Fibroblast of skin of abdomen (primary cell): Measurements from ENCODE around the gene HHAT.
A peak's percentile ranks its signal among the peaks of the same experiment; 100 is the strongest.
"Not testable (repeated sequence)": the region's sequence is repeated elsewhere in the genome, so short reads cannot be mapped to it uniquely, and the experiment has no call there.

Experiments
- DNase-seq: peaks from one replicate; pipeline ENCODE4 v3.0.0-alpha.2; 2013

Gene HHAT

GRCh38 chr1:210400043-210400840 is 71.5 kb downstream of the HHAT start:
- DNase-seq, result peak; percentile 81

- no peak for DNase-seq
These were observed 73.9 kb downstream of the HHAT start for GRCh38 chr1:210402560-210402959.

- no peak for DNase-seq
These were observed 76.6 kb downstream of the HHAT start for GRCh38 chr1:210405316-210405715.

GRCh38 chr1:210406341-210406740 is 77.6 kb downstream of the HHAT start:
- not testable (repeated sequence) for DNase-seq

- peak; percentile 63 for DNase-seq
These were observed 78.6 kb downstream of the HHAT start for GRCh38 chr1:210407207-210407886.

GRCh38 chr1:210407887-210408252 is 79.2 kb downstream of the HHAT start:
- no peak for DNase-seq

GRCh38 chr1:210412240-210412639 is 83.5 kb downstream of the HHAT start:
- peak; percentile 44 for DNase-seq

GRCh38 chr1:210413951-210414350 is 85.2 kb downstream of the HHAT start:
- DNase-seq, result peak; percentile 59

GRCh38 chr1:210415846-210416448 is 87.2 kb downstream of the HHAT start:
- no peak for DNase-seq

GRCh38 chr1:210416681-210417080 is 88.0 kb downstream of the HHAT start:
- DNase-seq, result no peak

- DNase-seq, result no peak
These were observed 89.2 kb downstream of the HHAT start for GRCh38 chr1:210417881-210418280.

- DNase-seq, result no peak
These were observed 90.4 kb downstream of the HHAT start for GRCh38 chr1:210418863-210419650.

- peak; percentile 69 for DNase-seq
These were observed 98.0 kb downstream of the HHAT start for GRCh38 chr1:210426696-210427095.

GRCh38 chr1:210428696-210429095 is 100.0 kb downstream of the HHAT start:
- no peak for DNase-seq

GRCh38 chr1:210434223-210434622 is 105.5 kb downstream of the HHAT start:
- DNase-seq, result peak; percentile 48

GRCh38 chr1:210437111-210437510 is 108.4 kb downstream of the HHAT start:
- DNase-seq, result peak; percentile 17

GRCh38 chr1:210437781-210438180 is 109.1 kb downstream of the HHAT start:
- peak; percentile 50 for DNase-seq

GRCh38 chr1:210438928-210439841 is 110.5 kb downstream of the HHAT start:
- DNase-seq, result peak; percentile 100

GRCh38 chr1:210440081-210440480 is 111.4 kb downstream of the HHAT start:
- DNase-seq, result peak; percentile 64

GRCh38 chr1:210441028-210441427 is 112.3 kb downstream of the HHAT start:
- peak; percentile 11 for DNase-seq

- no peak for DNase-seq
These were observed 116.8 kb downstream of the HHAT start for GRCh38 chr1:210445485-210445884.

GRCh38 chr1:210445931-210446330 is 117.2 kb downstream of the HHAT start:
- no peak for DNase-seq
